NCI-H345 treated with DMSO at 0.1 percent for 48 hours (cell line): ENCODE measurements around the gene CPEB2.

Source experiments
- DNase-seq: peaks from one replicate; lab custom pipeline; 2025; ENCODE audit not compliant: unreplicated experiment; lab: John Stamatoyannopoulos, UW

Gene CPEB2

DNA sequence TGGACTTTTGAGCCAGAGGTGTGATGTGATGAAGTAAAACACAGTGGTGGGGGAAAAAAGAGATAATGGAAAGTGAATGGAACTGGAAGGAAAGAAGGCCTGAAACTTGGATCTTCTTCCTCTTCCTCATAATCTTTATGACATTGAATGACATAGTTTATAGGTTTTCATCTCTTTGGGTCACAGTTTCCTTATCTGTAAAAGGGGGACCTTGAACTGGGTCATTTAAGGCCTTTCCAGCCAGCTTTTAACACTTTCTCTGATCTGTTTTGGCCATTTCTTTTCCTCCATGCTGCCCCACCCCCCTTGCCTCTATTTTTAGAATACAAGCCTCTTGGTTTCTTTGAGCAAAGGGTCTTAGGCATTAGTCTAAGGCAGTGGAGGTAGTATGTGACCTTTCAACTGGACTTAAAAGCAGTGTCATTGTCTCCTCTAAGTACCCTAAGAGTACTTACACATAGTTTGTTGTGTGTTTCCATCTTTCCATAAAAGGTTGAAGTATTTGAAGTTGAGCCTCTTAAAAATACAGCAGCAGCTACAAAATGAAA, 7.8 kb downstream of the CPEB2 start:
- no peak for DNase-seq

GRCh38 chr4:15011166-15011565, 8.9 kb downstream of the CPEB2 start:
- no peak for DNase-seq

GRCh38 chr4:15012017-15012788, 9.9 kb downstream of the CPEB2 start:
- no peak for DNase-seq

DNA sequence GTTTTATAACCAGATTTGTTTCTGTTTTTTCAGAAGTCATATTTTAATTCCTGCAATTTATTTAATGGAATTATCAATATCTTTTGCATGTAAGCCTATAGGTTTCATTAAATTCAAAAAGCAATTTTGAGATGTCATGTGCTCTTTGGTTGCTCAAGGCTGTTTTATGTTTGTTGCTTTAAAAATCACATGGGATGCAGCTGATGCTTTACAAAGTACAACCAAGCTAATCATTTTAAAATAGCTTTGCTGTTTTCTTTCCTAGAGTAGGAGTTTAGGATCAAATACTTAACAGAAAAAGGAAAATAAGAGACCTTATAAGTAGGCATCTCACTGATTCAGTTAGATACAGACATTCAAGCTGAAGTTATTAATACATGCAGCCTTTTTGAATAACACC, 11.3 kb downstream of the CPEB2 start:
- no peak for DNase-seq

DNA sequence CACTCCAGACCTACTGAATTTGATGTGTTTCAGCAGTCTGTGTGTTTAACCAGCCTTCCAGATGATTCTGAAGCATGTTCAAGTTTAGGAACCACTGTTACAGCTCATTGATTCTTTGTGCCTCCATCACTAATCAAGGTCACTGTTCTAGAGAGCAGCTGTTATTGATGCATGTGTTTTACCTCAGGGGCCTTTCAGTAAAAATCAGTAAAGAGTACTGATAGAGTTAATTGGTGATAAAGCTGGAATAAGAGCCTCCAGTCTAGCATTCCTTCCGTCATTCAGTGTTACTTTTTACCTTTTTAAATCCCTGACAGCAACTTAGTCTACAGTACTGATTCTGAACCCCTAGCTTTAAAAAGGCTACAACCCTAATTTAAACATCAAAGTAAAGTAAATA, 12.9 kb downstream of the CPEB2 start:
- no peak for DNase-seq

GRCh38 chr4:15018361-15018760, 16.1 kb downstream of the CPEB2 start:
- DNase-seq, result no peak

DNA sequence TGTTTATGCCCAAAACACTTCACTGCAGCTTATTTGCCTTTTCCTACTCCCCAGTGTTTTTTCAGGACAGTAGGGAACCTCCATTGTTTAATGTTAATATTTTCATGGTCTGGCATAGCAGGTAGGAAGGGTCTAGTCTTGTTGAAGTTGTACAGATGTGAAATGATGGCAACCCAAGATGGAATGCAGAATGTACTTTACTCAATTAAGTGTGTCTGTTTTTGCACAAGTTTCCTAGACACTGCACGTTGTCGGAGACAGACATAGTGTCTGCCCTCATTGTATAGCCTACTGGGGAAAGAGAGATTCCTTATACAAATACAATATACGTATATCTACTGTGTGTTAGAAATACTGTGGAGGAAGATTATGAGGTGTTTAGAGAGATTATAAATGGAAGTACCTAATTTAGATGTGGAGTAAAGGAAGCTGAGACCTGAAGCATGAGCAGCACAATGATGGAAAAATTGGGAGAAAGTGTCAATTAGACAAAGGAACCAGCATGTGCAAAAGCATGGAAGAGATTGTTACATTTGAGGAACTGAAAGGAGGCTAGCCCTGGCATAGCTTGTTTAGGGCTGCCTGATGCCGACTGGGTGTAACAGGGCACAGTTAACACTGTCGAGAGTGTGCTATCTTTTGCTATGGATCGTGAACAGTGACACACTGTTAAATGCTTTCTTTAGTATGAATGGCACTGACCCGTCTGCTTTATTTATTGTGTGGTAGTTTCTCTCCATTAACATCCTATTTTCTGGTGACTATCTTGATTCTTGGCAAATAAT, 18.4 kb downstream of the CPEB2 start:
- no peak for DNase-seq

GRCh38 chr4:15021311-15021710, 19.0 kb downstream of the CPEB2 start:
- DNase-seq, result no peak

DNA sequence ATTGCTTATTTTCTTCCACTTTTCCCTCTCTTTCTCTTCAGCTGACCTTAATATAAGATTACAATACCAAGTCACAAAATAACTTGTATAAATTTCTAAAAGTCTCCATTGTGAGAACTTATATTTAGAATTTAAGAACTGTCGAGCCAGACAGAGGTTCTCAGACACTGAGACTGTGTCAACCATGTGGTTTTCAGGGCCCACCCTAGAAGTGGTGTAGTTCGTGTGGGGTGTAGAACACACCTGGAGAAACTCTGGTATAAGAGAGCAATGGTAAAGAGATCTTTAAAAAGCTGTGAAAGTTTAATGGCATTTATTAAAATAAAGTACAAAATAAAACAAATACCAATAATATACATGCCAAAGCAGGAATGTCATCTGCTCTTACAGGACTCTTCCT, 19.7 kb downstream of the CPEB2 start:
- no peak for DNase-seq

DNA sequence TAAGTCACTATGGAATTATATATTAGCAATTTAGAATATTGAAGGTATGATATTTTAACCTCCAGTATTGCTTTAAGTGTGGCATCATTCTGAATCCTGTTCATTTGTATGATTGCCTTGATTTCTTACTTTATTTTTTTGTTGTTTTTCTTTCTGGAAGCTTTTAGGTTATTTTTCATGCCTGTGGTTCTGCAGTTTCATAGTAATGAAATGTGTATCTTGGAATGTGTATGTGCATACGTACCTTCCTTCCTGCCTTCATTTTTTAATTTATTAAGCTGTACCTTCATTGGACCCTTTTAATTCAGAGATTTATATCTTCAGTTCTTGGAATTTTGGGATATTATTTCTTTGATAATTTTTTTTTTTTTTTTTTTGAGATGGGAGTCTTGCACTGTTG, 22.1 kb downstream of the CPEB2 start:
- DNase-seq, result no peak

- no peak for DNase-seq
Observed at GRCh38 chr4:15025693-15026092, 23.4 kb downstream of the CPEB2 start.

DNA sequence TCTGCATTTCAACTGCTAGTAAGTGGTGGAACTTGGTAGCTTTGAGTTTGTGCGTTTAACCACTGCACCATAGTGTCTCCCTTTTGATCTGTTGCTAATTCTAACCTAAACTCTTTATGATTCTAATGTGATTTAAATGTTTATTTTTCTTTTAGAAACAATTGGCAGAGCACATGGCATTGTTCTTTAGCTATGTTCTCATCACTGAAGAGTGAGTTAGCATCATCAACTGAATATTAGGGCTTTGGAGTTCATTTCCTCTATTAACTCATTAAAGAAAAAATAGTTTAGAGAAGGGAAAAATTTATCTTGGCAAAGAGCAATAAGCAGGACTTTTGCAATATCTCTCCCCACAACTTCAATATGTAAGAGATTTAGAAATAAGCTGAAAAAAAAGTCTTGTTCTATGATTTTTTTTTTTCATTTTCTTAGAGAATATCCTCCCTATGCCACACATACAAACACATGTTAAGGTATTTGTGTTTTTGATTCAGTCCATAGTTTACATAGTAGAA, 25.7 kb downstream of the CPEB2 start:
- no peak for DNase-seq

GRCh38 chr4:15031197-15031596, 28.9 kb downstream of the CPEB2 start:
- DNase-seq, result no peak

DNA sequence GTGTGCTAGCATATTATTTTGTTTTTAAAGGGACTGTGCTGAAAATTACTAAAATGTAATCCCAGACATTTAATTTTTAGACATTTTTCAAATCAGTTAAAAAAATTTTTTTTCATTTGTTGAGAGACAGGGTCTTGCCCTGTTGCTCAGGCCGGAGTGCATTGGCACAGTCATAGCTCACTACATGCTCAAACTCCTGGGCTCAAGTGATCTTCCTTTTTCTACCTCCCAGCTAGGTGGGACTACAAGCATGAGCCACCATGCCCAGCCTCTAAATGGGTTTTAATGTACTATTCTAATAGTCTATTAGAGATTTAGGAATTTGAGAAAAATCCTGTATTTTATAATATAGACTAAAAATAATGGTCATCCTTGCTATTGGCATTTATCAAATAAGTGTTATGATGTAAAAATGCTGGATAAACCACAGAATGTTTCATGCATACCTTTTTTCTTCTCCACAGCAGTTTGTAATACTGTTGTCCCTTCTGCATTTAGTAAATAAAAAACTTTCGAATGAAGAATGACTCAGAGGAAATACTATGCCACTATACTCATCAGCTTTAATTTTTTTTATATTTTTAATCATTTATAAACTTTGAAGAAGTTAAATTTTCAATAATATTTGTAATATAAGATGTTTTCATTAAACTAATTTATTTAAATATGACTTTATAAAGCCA, 29.9 kb downstream of the CPEB2 start:
- DNase-seq, result no peak

DNA sequence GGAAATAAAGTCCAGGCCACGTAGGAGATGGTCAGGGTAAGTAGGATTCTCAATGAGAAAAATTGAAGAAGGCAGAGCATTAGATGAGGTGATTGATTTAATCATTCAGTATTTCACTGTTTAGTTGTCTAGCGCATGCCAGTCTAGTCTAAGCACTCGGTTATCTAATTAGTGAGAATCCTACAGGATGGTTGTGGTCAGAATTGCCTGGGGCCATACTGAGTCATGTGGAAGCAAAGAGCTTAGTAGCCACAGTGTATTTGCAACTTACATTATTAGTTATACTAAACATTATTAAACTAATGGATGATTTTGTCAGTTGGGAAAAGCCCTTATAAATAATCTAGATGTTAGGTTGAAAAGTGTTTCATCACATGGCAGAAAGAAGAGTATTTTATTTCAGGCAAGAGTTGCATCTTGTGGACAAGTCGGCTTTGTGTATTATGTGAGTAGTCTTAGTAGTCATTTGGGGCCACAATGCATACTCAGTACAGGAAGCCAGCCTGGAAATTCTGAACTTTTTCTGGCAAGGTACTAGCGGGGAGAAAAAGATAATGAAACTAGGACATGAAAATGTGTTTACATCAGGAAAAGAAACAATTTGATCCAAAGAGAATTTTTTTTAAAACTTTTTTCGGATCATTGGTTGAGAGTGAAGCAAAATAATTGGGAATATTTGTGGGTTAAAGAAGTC, 31.9 kb downstream of the CPEB2 start:
- no peak for DNase-seq

- no peak for DNase-seq
Observed at GRCh38 chr4:15035159-15035558, 32.9 kb downstream of the CPEB2 start.

GRCh38 chr4:15037923-15038541, 35.8 kb downstream of the CPEB2 start:
- DNase-seq, result no peak

GRCh38 chr4:15040916-15041463, 38.7 kb downstream of the CPEB2 start:
- DNase-seq, result no peak

DNA sequence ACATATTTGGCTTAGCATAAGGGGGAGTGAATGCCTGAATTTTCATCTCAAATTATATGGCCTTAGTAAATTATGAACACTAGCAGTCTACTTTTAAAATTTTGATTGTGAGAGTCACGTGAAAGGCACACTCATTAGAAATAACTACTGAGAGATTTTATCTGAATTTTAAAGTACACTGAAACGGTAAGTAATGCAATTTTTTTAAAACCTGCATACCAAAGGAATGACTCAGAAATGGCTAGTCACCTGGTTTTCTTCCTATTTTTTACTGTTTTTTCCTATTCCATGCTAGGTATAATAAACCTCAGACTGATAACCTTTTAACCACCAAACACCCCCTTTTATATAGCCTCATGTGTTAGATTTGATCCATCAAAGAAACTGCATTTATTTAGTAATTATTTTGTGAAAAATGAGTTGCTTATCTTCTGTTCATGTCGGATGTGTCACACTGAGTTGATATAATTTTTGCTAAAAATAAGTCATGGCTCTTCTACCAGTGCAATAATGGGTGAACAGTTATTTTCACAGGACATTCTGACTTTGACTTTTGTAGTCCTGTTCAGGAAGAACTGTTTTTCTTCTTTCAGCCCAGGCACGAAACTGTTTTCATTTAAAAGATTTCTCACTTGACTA, 40.4 kb downstream of the CPEB2 start:
- DNase-seq, result no peak

DNA sequence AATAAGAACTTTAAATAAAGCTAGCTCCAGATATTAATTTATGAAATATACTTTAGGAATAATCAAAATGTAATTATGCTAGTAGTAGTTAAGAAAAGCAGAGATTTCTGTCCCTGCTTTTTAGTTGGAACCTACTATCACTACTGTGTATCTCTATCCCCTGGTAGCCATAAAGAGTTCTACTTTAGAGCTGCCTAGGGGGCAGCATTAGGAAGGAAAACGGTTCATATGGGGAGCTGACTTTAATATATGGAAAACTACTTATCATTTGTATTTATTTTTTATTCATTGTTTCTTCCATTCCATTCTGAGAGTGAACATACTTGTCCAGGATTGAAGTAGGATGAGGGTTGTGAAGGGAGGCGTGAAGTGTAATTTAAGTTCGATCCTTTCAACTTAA, 40.9 kb downstream of the CPEB2 start:
- no peak for DNase-seq
